Suprapubic skin (tissue), 3 donors: ENCODE results near the gene SMARCA4.

ENCODE experiments used
- POLR2A ChIP-seq, 2 donors: fragments of 450-650 bp; IDR thresholded peaks; one replicate each; pipeline ENCODE4 v1.6.1; 2017; ENCODE audit warnings: antibody characterized with exemption in 2 of 2, mild to moderate bottlenecking in 2 of 2, moderate library complexity in 2 of 2
- TF ChIP-seq, protein P1 (sequence below), 2 donors: fragments of 200-600 bp in 1 of 2; fragments of 450-650 bp in 1 of 2; sonication (generic) in 1 of 2; IDR thresholded peaks; one replicate each; pipeline ENCODE4 v1.5.1; 2016 to 2019; ENCODE audit warnings: antibody characterized with exemption in 2 of 2, mild to moderate bottlenecking in 1 of 2, moderate library complexity in 1 of 2

DNA sequence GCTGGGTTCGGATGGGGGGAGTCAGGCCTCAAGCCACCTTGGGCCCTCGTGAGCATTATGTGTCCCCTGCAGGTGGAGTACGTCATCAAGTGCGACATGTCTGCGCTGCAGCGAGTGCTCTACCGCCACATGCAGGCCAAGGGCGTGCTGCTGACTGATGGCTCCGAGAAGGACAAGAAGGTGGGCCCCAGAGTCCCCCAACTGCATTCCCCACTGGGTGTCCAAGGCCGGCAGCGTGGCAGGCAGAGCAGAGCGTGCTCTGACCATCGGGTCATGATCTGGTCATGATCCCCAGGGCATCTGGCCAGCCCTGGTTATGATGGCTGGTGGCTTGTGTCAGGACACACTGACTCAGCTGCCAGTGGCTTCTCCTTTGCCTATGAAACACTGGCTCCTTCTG is 63.4 kb downstream of the SMARCA4 start:
- TF ChIP-seq, protein P1, sequence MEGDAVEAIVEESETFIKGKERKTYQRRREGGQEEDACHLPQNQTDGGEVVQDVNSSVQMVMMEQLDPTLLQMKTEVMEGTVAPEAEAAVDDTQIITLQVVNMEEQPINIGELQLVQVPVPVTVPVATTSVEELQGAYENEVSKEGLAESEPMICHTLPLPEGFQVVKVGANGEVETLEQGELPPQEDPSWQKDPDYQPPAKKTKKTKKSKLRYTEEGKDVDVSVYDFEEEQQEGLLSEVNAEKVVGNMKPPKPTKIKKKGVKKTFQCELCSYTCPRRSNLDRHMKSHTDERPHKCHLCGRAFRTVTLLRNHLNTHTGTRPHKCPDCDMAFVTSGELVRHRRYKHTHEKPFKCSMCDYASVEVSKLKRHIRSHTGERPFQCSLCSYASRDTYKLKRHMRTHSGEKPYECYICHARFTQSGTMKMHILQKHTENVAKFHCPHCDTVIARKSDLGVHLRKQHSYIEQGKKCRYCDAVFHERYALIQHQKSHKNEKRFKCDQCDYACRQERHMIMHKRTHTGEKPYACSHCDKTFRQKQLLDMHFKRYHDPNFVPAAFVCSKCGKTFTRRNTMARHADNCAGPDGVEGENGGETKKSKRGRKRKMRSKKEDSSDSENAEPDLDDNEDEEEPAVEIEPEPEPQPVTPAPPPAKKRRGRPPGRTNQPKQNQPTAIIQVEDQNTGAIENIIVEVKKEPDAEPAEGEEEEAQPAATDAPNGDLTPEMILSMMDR (IDR thresholded peaks at IDR 0.05) = no peak
- TF ChIP-seq POLR2A (IDR thresholded peaks at IDR 0.05) = no peak
